Ascending aorta (tissue), 2 donors: Measurements from ENCODE around the gene METTL24. TPM values are rescaled to one million over a fixed set of nuclear protein-coding genes. Genes with fewer than 3 reads are reported as not detected.

Experiments
- DNase-seq, 2 donors: peaks; one replicate each; pipeline ENCODE4 v3.0.0-alpha.2; 2019; ENCODE audit warnings: low spot score in 2 of 2
- H3K27ac ChIP-seq, 2 donors: fragments of 200-600 bp; sonication (generic); one replicate each; pipeline ENCODE4 v1.5.1; 2016 to 2017; ENCODE audit warnings: mild to moderate bottlenecking in 1 of 2
- H3K27me3 ChIP-seq: fragments of 200-600 bp; sonication (generic); one replicate; pipeline ENCODE4 v1.5.1; 2017
- H3K36me3 ChIP-seq, 2 donors: fragments of 200-600 bp; sonication (generic); one replicate each; pipeline ENCODE4 v1.5.1; 2016
- H3K4me1 ChIP-seq, 2 donors: fragments of 200-600 bp; sonication (generic); one replicate each; pipeline ENCODE4 v1.5.1; 2016 to 2017; ENCODE audit warnings: mild to moderate bottlenecking in 1 of 2
- H3K4me3 ChIP-seq, 2 donors: fragments of 200-600 bp; sonication (generic); one replicate each; pipeline ENCODE4 v1.5.1; 2016 to 2017; ENCODE audit warnings: mild to moderate bottlenecking in 1 of 2
- H3K9me3 ChIP-seq, 2 donors: fragments of 200-600 bp; sonication (generic); one replicate each; pipeline ENCODE4 v1.5.1; 2016
- intact Hi-C: fragments of 100-400 bp; cut with DNase I; formaldehyde crosslinking; loops from one replicate; pipeline ENCODE4 v1.15.1; 2023
- total RNA-seq: library from RNA; depleted of rRNA; stranded (reverse); fragments of >200 nt; gene quantifications from one replicate; pipeline ENCODE4 v1.1.0, GENCODE V29; 2016
- TF ChIP-seq, protein P1 (sequence below), 3 experiments: fragments of 200-600 bp in 2 of 3; fragments of 450-650 bp in 1 of 3; sonication (generic) in 2 of 3; IDR thresholded peaks; one replicate each; pipeline ENCODE4 v1.5.1; 2016 to 2019; ENCODE audit warnings: antibody characterized with exemption in 3 of 3, mild to moderate bottlenecking in 1 of 3, moderate library complexity in 1 of 3

The METTL24 gene
- total RNA-seq, 1 donor from 2014 or later = 2.0 TPM

- no peaks in the 10 kb centered on the region for H3K36me3 ChIP-seq
- no peaks in the 10 kb centered on the region for H3K27me3 ChIP-seq
- no peaks in the 10 kb centered on the region for H3K9me3 ChIP-seq
- TF ChIP-seq, protein P1, sequence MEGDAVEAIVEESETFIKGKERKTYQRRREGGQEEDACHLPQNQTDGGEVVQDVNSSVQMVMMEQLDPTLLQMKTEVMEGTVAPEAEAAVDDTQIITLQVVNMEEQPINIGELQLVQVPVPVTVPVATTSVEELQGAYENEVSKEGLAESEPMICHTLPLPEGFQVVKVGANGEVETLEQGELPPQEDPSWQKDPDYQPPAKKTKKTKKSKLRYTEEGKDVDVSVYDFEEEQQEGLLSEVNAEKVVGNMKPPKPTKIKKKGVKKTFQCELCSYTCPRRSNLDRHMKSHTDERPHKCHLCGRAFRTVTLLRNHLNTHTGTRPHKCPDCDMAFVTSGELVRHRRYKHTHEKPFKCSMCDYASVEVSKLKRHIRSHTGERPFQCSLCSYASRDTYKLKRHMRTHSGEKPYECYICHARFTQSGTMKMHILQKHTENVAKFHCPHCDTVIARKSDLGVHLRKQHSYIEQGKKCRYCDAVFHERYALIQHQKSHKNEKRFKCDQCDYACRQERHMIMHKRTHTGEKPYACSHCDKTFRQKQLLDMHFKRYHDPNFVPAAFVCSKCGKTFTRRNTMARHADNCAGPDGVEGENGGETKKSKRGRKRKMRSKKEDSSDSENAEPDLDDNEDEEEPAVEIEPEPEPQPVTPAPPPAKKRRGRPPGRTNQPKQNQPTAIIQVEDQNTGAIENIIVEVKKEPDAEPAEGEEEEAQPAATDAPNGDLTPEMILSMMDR (IDR thresholded peaks at IDR 0.05) = no peak
- no peaks in the 10 kb centered on the region for H3K4me1 ChIP-seq
- no peak overlapping the region for H3K4me3 ChIP-seq
- intact Hi-C loops = no loop called here
- no peak overlapping the region for H3K27ac ChIP-seq
- DNase-seq = no peak
These were observed 91.2 kb downstream of the METTL24 start for GRCh38 chr6:110266996-110267395.

GRCh38 chr6:110265273-110265672 is 92.9 kb downstream of the METTL24 start:
- Histone ChIP-seq H3K27ac (no peak overlapping the region), H3K4me1 (no peaks in the 10 kb centered on the region), H3K36me3 (no peaks in the 10 kb centered on the region), H3K27me3 (no peaks in the 10 kb centered on the region), H3K4me3 (no peak overlapping the region), H3K9me3 (peaks cover 0 to 5% of the 10 kb centered on the region in 2 donors)
- TF ChIP-seq, protein P1 (IDR thresholded peaks at IDR 0.05) = no peak
- no peak for DNase-seq
- intact Hi-C loops = no loop called here

DNA sequence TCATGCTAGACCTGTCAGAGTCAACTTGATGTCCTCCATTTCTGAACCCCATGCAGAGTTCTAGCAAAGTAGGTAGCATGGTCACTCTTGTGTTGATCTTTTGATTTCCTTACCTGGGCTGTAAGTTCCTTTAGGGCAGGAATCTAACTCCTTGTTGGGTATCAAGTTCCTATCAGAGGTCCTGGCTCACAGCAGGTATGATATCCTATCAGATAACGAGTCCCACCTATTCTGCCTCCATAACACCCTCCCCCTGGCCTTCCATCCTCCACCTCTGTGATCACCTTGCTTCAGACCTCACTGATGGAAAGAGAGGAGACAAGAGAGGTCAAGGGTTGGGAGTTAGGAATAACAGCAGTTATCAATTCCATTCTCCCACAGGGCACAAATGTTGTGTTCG is 101.8 kb downstream of the METTL24 start:
- H3K9me3 ChIP-seq = peaks cover 0 to 11% of the 10 kb centered on the region in 2 donors
- H3K4me1 ChIP-seq = no peaks in the 10 kb centered on the region
- TF ChIP-seq, protein P1 (IDR thresholded peaks at IDR 0.05) = no peak
- H3K27me3 ChIP-seq = no peaks in the 10 kb centered on the region
- no peaks in the 10 kb centered on the region for H3K36me3 ChIP-seq
- no peak overlapping the region for H3K27ac ChIP-seq
- no peak for DNase-seq
- H3K4me3 ChIP-seq = no peak overlapping the region
- intact Hi-C loops = no loop called here

DNA sequence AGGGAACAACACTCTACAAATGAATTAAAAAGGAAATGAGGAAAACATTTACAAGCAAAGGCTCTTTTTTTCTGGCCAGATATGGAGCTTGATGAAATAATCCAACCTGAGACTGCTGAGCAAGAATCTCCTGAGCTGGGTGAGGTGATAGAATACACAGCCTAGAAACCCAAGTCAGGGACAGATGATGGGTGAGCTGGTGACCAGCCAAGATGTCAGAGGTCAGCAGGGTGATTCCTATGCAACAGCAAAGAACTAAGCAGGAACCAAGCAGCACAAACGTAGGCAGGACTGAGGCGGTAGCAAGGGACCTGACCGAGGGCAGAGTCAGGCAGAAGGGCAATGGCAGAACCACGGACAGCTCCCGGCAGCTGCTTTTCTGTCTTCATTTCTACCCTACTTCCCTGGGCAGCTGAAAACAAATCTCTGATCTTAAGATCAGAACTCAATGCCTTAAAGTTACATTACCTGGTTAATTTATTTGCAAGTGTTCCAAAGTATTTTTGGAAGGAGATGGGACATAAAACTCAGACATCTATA is 102.9 kb downstream of the METTL24 start:
- TF ChIP-seq, protein P1 (IDR thresholded peaks at IDR 0.05) = no peak
- peaks cover 0 to 7% of the 10 kb centered on the region in 2 donors for H3K9me3 ChIP-seq

DNA sequence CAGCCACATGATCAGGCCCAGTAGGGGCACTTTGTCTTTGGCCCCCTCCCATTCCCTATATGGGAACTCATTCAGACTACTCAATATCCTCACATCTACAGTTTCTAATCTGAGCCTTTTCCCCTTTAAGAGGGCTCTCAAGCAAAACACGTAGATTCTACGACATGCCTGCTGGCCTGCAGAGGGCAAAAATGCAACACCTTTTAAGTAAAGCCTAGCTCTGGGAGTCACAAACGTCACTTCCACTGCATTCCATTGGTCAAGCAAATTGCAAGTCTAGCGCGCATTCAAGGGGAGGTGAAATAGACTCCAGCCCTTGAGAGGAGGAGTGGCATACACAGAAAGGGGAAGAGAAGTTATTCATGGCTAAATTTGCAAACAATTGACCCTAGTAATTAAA is 107.3 kb downstream of the METTL24 start:
- no peaks in the 10 kb centered on the region for H3K4me1 ChIP-seq
- TF ChIP-seq, protein P1 (IDR thresholded peaks at IDR 0.05) = no peak
- no peak overlapping the region for H3K4me3 ChIP-seq
- no peak overlapping the region for H3K27ac ChIP-seq
- no peaks in the 10 kb centered on the region for H3K9me3 ChIP-seq
- no peak for DNase-seq
- intact Hi-C loops = no loop called here
- no peaks in the 10 kb centered on the region for H3K36me3 ChIP-seq
- no peaks in the 10 kb centered on the region for H3K27me3 ChIP-seq

More for the DNA sequence above, 102.9 kb downstream of the METTL24 start:
- DNase-seq = no peak
- H3K4me1 ChIP-seq = no peaks in the 10 kb centered on the region
- no peak overlapping the region for H3K4me3 ChIP-seq
- no peaks in the 10 kb centered on the region for H3K27me3 ChIP-seq
- intact Hi-C loops = no loop called here
- H3K27ac ChIP-seq = no peak overlapping the region
- H3K36me3 ChIP-seq = no peaks in the 10 kb centered on the region

DNA sequence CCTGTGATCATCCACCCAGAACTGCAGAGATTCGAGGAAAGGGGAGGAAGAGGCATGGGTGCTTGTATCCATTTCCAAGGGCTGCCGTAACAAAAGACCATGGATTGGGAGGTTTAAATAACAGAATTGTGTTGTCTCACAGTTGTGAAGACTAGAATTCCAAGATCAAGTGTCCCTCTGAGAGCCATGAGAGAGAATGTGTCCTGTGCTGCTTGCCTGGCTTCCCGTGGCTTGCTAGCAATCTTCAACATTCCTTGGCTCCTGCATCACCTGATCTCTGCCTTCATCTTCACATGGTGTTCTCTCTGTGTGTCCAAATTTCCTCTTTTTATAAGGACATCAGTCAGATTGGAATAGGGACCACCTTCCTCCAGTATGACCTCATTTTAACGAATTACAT is 108.1 kb downstream of the METTL24 start:
- TF ChIP-seq, protein P1 (IDR thresholded peaks at IDR 0.05) = no peak
- H3K9me3 ChIP-seq = no peaks in the 10 kb centered on the region
- H3K4me1 ChIP-seq = no peaks in the 10 kb centered on the region
- H3K4me3 ChIP-seq = no peak overlapping the region
- no peak overlapping the region for H3K27ac ChIP-seq
- no peak for DNase-seq
- intact Hi-C loops = no loop called here
- no peaks in the 10 kb centered on the region for H3K27me3 ChIP-seq
- peaks cover 0 to 3% of the 10 kb centered on the region in 2 donors for H3K36me3 ChIP-seq
